Choroid plexus epithelial cell (primary cell): ENCODE data around the gene POP5.

ENCODE experiments used
- DNase-seq: peaks from one replicate; pipeline ENCODE4 v3.0.0-alpha.2; 2010; ENCODE audit warnings: low read depth
- H3K4me3 ChIP-seq: 2 replicates; pipeline ENCODE4 v1.5.1; 2011; ENCODE audit warnings: low read depth, mild to moderate bottlenecking, control low read depth, low read length, moderate library complexity
- CTCF ChIP-seq: conservative IDR thresholded peaks from 2 replicates; pipeline ENCODE4 v1.5.1; 2011; ENCODE audit warnings: low read depth, mild to moderate bottlenecking, control low read depth, inconsistent platforms, low read length, moderate library complexity

POP5 gene

DNA sequence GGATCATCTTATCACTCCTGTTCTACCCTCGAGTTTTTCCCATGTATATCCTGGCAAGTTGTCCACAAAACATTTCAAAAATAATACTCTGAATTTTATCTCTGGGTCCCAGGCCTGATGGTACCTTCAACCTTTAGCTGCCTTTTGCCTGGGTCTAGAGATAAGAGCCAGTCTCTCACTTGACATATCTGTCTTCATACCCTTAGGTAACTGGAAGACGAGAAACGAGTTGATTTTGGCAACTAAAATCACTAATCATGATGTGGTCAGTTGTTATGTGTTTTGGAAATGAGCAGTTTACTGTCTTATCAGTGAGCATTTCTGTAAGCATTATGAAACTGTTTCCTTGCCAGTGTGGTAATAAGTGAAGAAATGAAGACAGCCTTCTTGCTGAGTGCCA, 40.8 kb downstream of the POP5 start:
- TF ChIP-seq CTCF, result no peak
- no peak overlapping the region for H3K4me3 ChIP-seq
- peak; percentile 75 for DNase-seq

GRCh38 chr12:120539303-120539702, 41.9 kb downstream of the POP5 start:
- DNase-seq, result peak; percentile 38
- TF ChIP-seq CTCF, result no peak
- no peak overlapping the region for H3K4me3 ChIP-seq

DNA sequence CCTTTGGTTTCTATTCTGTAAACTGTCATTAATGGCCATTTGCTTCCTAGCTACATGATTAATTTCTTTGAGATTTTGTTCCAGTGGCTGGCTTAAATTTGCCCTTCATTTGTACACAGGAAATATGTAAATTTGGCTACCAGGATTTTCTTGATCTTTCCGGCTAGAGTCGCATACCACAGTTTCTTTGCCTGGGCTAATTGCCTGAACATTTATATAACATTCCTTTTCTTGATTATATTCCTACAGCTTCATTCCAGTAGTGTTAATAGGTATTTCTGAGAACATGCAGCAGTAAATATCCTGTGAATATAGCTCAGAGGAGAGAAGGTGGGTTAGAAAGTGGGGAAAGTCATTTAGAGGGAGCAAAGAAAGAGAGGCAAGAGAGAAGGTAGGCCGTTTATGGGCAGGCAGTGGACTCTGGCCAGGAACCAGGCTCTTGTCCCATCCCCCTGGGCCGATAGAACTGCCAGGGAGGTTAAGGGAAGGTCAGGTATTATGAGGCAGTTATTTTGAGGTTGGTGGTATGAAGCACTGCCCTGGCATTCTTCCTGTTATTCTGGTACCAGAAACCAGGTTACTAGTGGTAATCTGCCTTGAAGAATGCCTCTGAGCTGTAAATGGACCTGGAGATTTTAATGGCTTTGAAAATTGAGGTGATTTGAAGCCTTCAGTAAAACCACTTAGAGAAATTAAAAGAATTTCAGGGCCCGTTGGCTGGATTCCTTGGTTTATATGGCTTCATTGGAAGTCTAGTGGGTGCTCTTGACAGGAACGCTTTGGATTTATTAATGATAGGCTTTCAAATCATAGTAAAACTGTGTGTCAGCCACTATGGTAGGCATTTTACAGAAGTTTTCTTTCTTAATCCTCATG, 42.7 kb downstream of the POP5 start:
- H3K4me3 ChIP-seq, result peak overlapping the region; percentile 2
- no peak for TF ChIP-seq CTCF
- DNase-seq, result peak; percentile 49

DNA sequence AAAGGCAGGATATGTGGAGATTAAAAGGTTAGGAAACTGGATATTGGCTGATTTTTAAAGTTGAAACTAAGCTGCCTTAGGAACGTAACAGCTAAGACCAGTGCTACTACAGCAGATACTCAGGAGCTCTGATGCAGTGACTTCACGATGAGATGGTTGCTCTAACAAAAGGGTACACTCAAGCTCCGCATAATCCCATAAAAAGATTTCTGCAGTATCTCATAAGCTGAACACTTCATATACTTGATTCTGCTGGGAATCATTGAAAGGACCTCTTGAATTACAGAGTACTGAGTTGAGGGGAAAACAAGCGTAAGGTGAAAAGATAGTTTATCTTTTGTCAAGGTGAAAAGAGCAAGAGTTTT, 43.4 kb downstream of the POP5 start:
- DNase-seq, result no peak
- no peak for TF ChIP-seq CTCF
- no peak overlapping the region for H3K4me3 ChIP-seq

DNA sequence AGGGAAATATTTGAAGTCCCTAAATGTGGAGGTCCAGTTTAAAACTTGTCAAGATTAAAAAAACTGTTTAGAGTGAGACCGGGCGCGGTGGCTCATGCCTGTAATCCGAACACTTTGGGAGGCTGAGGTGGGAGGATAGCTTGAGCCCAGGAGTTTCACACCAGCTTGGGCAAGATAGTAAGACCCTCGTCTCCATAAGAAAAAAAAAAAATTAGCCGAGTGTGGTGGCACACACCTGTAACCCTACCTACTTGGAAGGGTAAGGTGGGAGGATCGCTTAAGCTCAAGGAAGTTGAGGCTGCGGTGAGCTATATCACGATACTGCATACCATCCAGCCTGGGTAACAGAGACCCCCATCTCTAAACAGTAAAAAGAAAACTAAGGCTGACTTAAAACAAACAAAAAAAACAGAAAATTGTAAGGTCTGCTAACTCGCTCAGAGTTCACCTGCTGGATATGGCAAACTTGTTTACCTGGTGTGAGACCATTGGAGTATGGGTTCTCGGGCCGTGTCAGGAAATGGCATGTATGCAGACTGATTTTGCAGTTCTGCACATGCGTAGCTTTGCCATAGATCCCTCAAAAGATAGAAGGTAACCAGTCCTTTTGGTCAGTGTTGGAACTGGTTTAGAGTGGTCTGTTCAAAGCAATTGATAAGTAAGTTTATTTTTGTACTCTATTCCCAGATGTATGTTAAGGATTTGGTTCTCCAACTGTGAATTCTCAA, 45.0 kb downstream of the POP5 start:
- DNase-seq, result no peak
- TF ChIP-seq CTCF, result no peak
- peak overlapping the region; percentile 93 for H3K4me3 ChIP-seq

- H3K4me3 ChIP-seq, result peak overlapping the region; percentile 93
- DNase-seq, result peak; percentile 89
- TF ChIP-seq CTCF, result no peak
Observed at GRCh38 chr12:120534703-120535655, 46.2 kb downstream of the POP5 start.
